Mesodermal cell (in vitro differentiated cells): Measurements from ENCODE around the gene SLC2A14.

Source experiments
- H3K27ac ChIP-seq: 2 replicates; pipeline ENCODE4 v1.7.0; 2013; ENCODE audit warnings: mild to moderate bottlenecking, low read depth, low read length, moderate library complexity; ENCODE audit not compliant: severe bottlenecking
- H3K36me3 ChIP-seq: 2 replicates; pipeline ENCODE4 v1.7.1; 2013; ENCODE audit warnings: mild to moderate bottlenecking, low read length, moderate library complexity; ENCODE audit not compliant: control insufficient read depth, insufficient read depth
- H3K4me1 ChIP-seq: one replicate; pipeline ENCODE4 v1.7.1; 2013; ENCODE audit warnings: mild to moderate bottlenecking, low read length; ENCODE audit not compliant: insufficient read depth, control insufficient read depth, poor library complexity, severe bottlenecking
- H3K4me3 ChIP-seq: 2 replicates; pipeline ENCODE4 v1.7.0; 2013; ENCODE audit warnings: low read length, control low read depth, mild to moderate bottlenecking; ENCODE audit not compliant: insufficient read depth, poor library complexity, severe bottlenecking; ENCODE audit errors: extremely low read depth
- H3K9me3 ChIP-seq: 2 replicates; pipeline ENCODE4 v1.7.1; 2013; ENCODE audit warnings: mild to moderate bottlenecking, low read length, moderate library complexity; ENCODE audit not compliant: control insufficient read depth
- WGBS, 2 experiments: methylation state at CpG; one replicate each; pipeline ENCODE4 v1.1.5; 2013; ENCODE audit warnings: missing lambda C conversion rate in 2 of 2; ENCODE audit not compliant: insufficient coverage in 2 of 2; 5-methylcytosine and 5-hydroxymethylcytosine counted together

SLC2A14 gene

DNA sequence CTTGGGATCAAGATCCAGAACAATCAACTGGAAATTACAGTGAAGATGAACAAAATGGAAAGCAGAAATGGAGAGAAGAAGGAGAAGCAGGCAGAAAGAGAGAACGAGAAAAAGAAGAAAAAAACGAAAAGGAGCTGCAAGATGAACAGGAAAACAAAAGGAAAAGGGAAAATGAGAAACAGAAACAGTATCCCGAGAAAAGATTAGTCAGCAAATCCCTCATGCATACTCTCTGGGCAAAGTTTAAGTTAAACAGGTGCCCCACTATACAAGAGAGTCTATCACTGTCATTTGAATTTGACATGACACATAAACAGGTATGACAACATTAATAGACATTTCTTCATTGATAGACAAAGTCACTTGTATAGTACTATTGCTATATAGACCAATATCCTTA is 102.7 kb downstream of the SLC2A14 start:
- Histone ChIP-seq H3K36me3 (no peaks in the 10 kb centered on the region), H3K4me1 (no peaks in the 10 kb centered on the region), H3K9me3 (no peaks in the 10 kb centered on the region), H3K4me3 (no peak overlapping the region), H3K27ac (no peak overlapping the region)
- WGBS, 2 experiments = 72 to 100% methylated on average over 1 to 2 of the region's 3 CpGs
